NCI-H82 treated with DMSO at 0.1 percent for 48 hours (cell line): ENCODE data around the gene TMEM115.
"Not testable (repeated sequence)": the region's sequence is repeated elsewhere in the genome, so short reads cannot be mapped to it uniquely, and the experiment has no call there.

ENCODE experiments used
- DNase-seq: peaks from one replicate; lab custom pipeline; 2025; ENCODE audit not compliant: unreplicated experiment; lab: John Stamatoyannopoulos, UW

Gene TMEM115

GRCh38 chr3:50319181-50319893, 40.0 kb downstream of the TMEM115 start:
- DNase-seq: no peak

GRCh38 chr3:50318615-50319014, 40.7 kb downstream of the TMEM115 start:
- DNase-seq: no peak

- DNase-seq: no peak
Measured at GRCh38 chr3:50318163-50318562, 41.2 kb downstream of the TMEM115 start.

- DNase-seq: no peak
Measured at GRCh38 chr3:50317300-50317699, 42.0 kb downstream of the TMEM115 start.

GRCh38 chr3:50316657-50317242, 42.6 kb downstream of the TMEM115 start:
- DNase-seq: no peak

- no peak for DNase-seq
Measured at GRCh38 chr3:50314816-50315215, 44.5 kb downstream of the TMEM115 start.

GRCh38 chr3:50314342-50314741, 45.0 kb downstream of the TMEM115 start:
- no peak for DNase-seq

GRCh38 chr3:50312041-50312440, 47.3 kb downstream of the TMEM115 start:
- not testable (repeated sequence) for DNase-seq
